HG02610 (cell line): Measurements from ENCODE around the gene RNF135.
"Not testable (repeated sequence)": the region's sequence is repeated elsewhere in the genome, so short reads cannot be mapped to it uniquely, and the experiment has no call there.

Experiments
- ATAC-seq: cut with Tn5 transposase; IDR thresholded peaks from one replicate; pipeline ENCODE4 v1.9.1; 2021; ENCODE audit warnings: mild to moderate bottlenecking, moderate library complexity; ENCODE audit not compliant: unreplicated experiment

Gene RNF135

GRCh38 chr17:30954046-30954830 is 16.6 kb upstream of the RNF135 start:
- no peak for ATAC-seq

GRCh38 chr17:30956764-30957374 is 14.0 kb upstream of the RNF135 start:
- no peak for ATAC-seq

GRCh38 chr17:30957741-30958140 is 13.1 kb upstream of the RNF135 start:
- ATAC-seq = no peak

- no peak for ATAC-seq
Measured at GRCh38 chr17:30958187-30958586, 12.7 kb upstream of the RNF135 start.

- peak; percentile 68 for ATAC-seq
Measured at GRCh38 chr17:30961209-30962188, 9.3 kb upstream of the RNF135 start.

GRCh38 chr17:30964312-30964711 is 6.5 kb upstream of the RNF135 start:
- not testable (repeated sequence) for ATAC-seq

- ATAC-seq = no peak
Measured at GRCh38 chr17:30964876-30965275, 6.0 kb upstream of the RNF135 start.

GRCh38 chr17:30965686-30966085 is 5.2 kb upstream of the RNF135 start:
- ATAC-seq = no peak

- ATAC-seq = not testable (repeated sequence)
Measured at GRCh38 chr17:30967911-30968310, 2.9 kb upstream of the RNF135 start.

GRCh38 chr17:30969989-30970830 is 629 bp upstream of the RNF135 start:
- ATAC-seq = peak; percentile 6

GRCh38 chr17:30975042-30975820 is 4.4 kb downstream of the RNF135 start:
- no peak for ATAC-seq

GRCh38 chr17:30979919-30980318 is 9.1 kb downstream of the RNF135 start:
- not testable (repeated sequence) for ATAC-seq

- no peak for ATAC-seq
Measured at GRCh38 chr17:30981531-30982519, 11.0 kb downstream of the RNF135 start.

- ATAC-seq = no peak
Measured at GRCh38 chr17:30982855-30983254, 12.0 kb downstream of the RNF135 start.

- ATAC-seq = no peak
Measured at GRCh38 chr17:30990458-30990857, 19.6 kb downstream of the RNF135 start.

- ATAC-seq = no peak
Measured at GRCh38 chr17:30992551-30992950, 21.7 kb downstream of the RNF135 start.

- no peak for ATAC-seq
Measured at GRCh38 chr17:30995347-30995746, 24.5 kb downstream of the RNF135 start.

- no peak for ATAC-seq
Measured at GRCh38 chr17:30996486-30996885, 25.6 kb downstream of the RNF135 start.
